ENCODE measurements around the gene SMIM35. TPM values are rescaled to one million over a fixed set of nuclear protein-coding genes. Genes with fewer than 3 reads are reported as not detected.

SMIM35 gene
- total RNA-seq, 1 donor: not detected

DNA sequence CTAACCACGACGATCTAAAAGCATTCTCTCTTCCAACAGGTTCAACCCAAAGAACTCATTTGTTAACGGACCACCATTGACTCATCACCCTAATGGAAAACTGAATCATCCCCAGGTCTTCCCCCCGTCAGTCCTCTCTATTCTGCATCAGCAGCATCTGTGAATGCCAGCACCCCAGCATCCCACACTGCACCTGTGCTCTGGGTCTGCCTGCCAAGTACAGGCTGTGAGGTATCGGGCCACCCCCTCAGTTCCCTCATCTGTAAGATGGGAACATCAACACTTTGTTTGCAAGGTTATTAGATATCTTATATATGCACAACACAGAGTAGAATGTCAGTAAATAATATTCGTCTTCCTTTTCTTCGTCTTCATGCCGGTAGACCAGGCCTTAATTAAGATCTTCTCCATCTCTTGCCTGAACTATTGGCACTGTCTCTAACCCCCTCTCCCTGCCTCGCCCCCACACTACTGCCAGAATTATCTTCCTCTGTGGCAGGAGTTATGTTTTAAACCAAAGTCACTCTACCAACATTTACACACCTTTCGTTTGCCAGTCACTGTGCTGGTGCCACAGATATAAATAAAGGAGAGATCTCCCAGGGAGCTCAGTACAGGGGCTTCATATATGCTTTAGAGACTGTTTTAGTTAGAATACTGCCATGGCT, 17.7 kb downstream of the SMIM35 start:
- no peak for DNase-seq (ENCODE audit: insufficient read length, low spot score, missing footprints)
- Histone ChIP-seq H3K27ac (ENCODE audit: low read depth, low read length) (no peak overlapping the region), H3K4me2 (ENCODE audit: insufficient read depth, low read length) (no peak overlapping the region), H3K4me1 (ENCODE audit: insufficient read depth, low read length) (no peaks in the 10 kb centered on the region), H3K27me3 (ENCODE audit: insufficient read depth, low read length) (no peaks in the 10 kb centered on the region), H2AFZ (ENCODE audit: low read length) (no peak overlapping the region), H3K4me3 (ENCODE audit: insufficient read depth, low read length) (no peak overlapping the region), H4K20me1 (ENCODE audit: insufficient read depth, low read length) (no peaks in the 10 kb centered on the region), H3K9me3 (ENCODE audit: low read depth, low read length) (no peaks in the 10 kb centered on the region), H3K79me2 (ENCODE audit: insufficient read depth, low read length) (no peaks in the 10 kb centered on the region), H3K36me3 (ENCODE audit: insufficient read depth, low read length) (no peaks in the 10 kb centered on the region)
- TF ChIP-seq, protein P1, sequence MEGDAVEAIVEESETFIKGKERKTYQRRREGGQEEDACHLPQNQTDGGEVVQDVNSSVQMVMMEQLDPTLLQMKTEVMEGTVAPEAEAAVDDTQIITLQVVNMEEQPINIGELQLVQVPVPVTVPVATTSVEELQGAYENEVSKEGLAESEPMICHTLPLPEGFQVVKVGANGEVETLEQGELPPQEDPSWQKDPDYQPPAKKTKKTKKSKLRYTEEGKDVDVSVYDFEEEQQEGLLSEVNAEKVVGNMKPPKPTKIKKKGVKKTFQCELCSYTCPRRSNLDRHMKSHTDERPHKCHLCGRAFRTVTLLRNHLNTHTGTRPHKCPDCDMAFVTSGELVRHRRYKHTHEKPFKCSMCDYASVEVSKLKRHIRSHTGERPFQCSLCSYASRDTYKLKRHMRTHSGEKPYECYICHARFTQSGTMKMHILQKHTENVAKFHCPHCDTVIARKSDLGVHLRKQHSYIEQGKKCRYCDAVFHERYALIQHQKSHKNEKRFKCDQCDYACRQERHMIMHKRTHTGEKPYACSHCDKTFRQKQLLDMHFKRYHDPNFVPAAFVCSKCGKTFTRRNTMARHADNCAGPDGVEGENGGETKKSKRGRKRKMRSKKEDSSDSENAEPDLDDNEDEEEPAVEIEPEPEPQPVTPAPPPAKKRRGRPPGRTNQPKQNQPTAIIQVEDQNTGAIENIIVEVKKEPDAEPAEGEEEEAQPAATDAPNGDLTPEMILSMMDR (IDR thresholded peaks at IDR 0.05; ENCODE audit: extremely low read depth, low read depth, low read length): no peak

DNA sequence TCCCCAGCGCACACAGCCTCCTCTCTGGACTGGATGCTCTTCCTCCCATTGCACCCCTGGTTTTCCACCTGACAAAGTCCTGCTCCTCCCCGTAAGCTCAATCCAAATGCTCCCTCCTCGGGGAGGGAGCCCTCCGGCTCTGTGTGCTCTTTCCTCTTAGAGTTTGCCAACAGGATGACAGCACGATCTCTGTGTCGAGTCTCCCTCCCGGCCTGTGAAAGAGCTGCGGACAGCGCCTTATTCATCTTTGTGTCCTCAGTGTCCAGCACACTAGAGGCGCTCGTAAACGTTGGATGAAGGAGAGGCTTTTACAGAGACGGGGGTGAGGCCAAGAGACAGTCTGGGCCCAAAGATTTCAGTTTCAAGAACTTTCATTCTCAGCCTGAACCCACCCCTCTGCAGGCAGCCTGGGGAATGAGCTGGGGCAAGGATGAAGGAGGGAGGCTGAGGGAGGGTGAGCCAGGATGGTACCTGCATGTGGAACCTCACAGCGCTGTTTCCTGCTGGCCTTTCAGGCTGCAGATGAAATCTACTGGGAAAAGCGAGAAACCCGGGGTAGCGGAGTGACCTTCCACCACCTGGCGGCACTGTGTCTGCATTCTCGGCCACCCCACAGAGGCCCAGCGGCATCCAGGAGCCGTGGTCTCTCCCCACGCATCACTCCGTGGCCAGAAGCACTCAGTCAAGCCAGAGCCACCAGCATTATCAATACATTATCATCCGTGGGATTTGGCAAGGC, 18.4 kb downstream of the SMIM35 start:
- Histone ChIP-seq H3K79me2 (ENCODE audit: insufficient read depth, low read length) (no peaks in the 10 kb centered on the region), H3K27ac (ENCODE audit: low read depth, low read length) (no peak overlapping the region), H3K4me3 (ENCODE audit: insufficient read depth, low read length) (no peak overlapping the region), H3K27me3 (ENCODE audit: insufficient read depth, low read length) (no peaks in the 10 kb centered on the region), H3K4me1 (ENCODE audit: insufficient read depth, low read length) (no peaks in the 10 kb centered on the region), H3K9me3 (ENCODE audit: low read depth, low read length) (no peaks in the 10 kb centered on the region), H3K4me2 (ENCODE audit: insufficient read depth, low read length) (no peak overlapping the region), H2AFZ (ENCODE audit: low read length) (no peak overlapping the region), H4K20me1 (ENCODE audit: insufficient read depth, low read length) (no peaks in the 10 kb centered on the region), H3K36me3 (ENCODE audit: insufficient read depth, low read length) (no peaks in the 10 kb centered on the region)
- TF ChIP-seq, protein P1 (IDR thresholded peaks at IDR 0.05; ENCODE audit: extremely low read depth, low read depth, low read length): no peak
- DNase-seq (ENCODE audit: insufficient read length, low spot score, missing footprints): no peak

- Histone ChIP-seq H3K27ac (ENCODE audit: low read depth, low read length) (no peak overlapping the region), H3K27me3 (ENCODE audit: insufficient read depth, low read length) (no peaks in the 10 kb centered on the region), H3K36me3 (ENCODE audit: insufficient read depth, low read length) (no peaks in the 10 kb centered on the region), H3K9me3 (ENCODE audit: low read depth, low read length) (no peaks in the 10 kb centered on the region), H3K79me2 (ENCODE audit: insufficient read depth, low read length) (no peaks in the 10 kb centered on the region), H4K20me1 (ENCODE audit: insufficient read depth, low read length) (no peaks in the 10 kb centered on the region), H3K4me3 (ENCODE audit: insufficient read depth, low read length) (no peak overlapping the region), H2AFZ (ENCODE audit: low read length) (no peak overlapping the region), H3K4me2 (ENCODE audit: insufficient read depth, low read length) (no peak overlapping the region), H3K4me1 (ENCODE audit: insufficient read depth, low read length) (no peaks in the 10 kb centered on the region)
- TF ChIP-seq, protein P1 (IDR thresholded peaks at IDR 0.05; ENCODE audit: extremely low read depth, low read depth, low read length): no peak
- no peak for DNase-seq (ENCODE audit: insufficient read length, low spot score, missing footprints)
Observed at GRCh38 chr11:118067006-118067405, 19.8 kb downstream of the SMIM35 start.

DNA sequence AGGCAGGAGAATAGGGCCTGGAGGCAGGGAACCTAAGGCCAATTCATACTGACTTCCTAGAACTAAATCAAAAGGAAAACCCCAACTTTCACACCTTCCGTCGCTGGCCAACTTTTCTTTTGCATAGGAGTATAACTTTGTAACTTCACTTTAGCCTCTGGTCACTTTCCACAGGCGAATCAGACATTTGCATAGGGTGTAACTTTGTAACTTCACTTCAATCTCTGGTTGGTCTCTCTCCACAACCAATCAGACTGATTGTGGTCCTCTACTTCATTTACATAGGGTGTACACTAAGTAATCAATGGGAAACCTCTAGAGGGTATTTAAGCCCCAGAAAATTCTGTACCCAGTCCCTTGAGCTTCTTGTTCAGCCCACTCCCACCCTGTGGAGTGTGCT, 21.4 kb downstream of the SMIM35 start:
- H3K27me3 ChIP-seq (ENCODE audit: insufficient read depth, low read length): no peaks in the 10 kb centered on the region
- no peak overlapping the region for H3K4me2 ChIP-seq (ENCODE audit: insufficient read depth, low read length)
- H2AFZ ChIP-seq (ENCODE audit: low read length): no peak overlapping the region
- H3K4me3 ChIP-seq (ENCODE audit: insufficient read depth, low read length): no peak overlapping the region
- no peak for DNase-seq (ENCODE audit: insufficient read length, low spot score, missing footprints)
- no peaks in the 10 kb centered on the region for H4K20me1 ChIP-seq (ENCODE audit: insufficient read depth, low read length)
- H3K4me1 ChIP-seq (ENCODE audit: insufficient read depth, low read length): no peaks in the 10 kb centered on the region
- H3K79me2 ChIP-seq (ENCODE audit: insufficient read depth, low read length): no peaks in the 10 kb centered on the region
- no peak overlapping the region for H3K27ac ChIP-seq (ENCODE audit: low read depth, low read length)
- no peaks in the 10 kb centered on the region for H3K9me3 ChIP-seq (ENCODE audit: low read depth, low read length)
- H3K36me3 ChIP-seq (ENCODE audit: insufficient read depth, low read length): no peaks in the 10 kb centered on the region
- TF ChIP-seq, protein P1 (IDR thresholded peaks at IDR 0.05; ENCODE audit: extremely low read depth, low read depth, low read length): no peak
